ENCODE data around the gene PARD6B. TPM values are rescaled to one million over a fixed set of nuclear protein-coding genes. Genes with fewer than 3 reads are reported as not detected.

The PARD6B gene
- polyA plus RNA-seq, 5 donors = 5.2 to 8.3 (median 6.6) TPM

- DNase-seq = no peak
These were observed 8.8 kb upstream of the PARD6B start for GRCh38 chr20:50722424-50723155.

GRCh38 chr20:50723672-50724071 lies 7.7 kb upstream of the PARD6B start:
- DNase-seq = no peak

- DNase-seq = no peak
These were observed 7.2 kb upstream of the PARD6B start for GRCh38 chr20:50724112-50724725.

- DNase-seq = no peak
These were observed 6.3 kb upstream of the PARD6B start for GRCh38 chr20:50724851-50725723.

- DNase-seq = no peak
These were observed 5.7 kb upstream of the PARD6B start for GRCh38 chr20:50725724-50726005.

DNA sequence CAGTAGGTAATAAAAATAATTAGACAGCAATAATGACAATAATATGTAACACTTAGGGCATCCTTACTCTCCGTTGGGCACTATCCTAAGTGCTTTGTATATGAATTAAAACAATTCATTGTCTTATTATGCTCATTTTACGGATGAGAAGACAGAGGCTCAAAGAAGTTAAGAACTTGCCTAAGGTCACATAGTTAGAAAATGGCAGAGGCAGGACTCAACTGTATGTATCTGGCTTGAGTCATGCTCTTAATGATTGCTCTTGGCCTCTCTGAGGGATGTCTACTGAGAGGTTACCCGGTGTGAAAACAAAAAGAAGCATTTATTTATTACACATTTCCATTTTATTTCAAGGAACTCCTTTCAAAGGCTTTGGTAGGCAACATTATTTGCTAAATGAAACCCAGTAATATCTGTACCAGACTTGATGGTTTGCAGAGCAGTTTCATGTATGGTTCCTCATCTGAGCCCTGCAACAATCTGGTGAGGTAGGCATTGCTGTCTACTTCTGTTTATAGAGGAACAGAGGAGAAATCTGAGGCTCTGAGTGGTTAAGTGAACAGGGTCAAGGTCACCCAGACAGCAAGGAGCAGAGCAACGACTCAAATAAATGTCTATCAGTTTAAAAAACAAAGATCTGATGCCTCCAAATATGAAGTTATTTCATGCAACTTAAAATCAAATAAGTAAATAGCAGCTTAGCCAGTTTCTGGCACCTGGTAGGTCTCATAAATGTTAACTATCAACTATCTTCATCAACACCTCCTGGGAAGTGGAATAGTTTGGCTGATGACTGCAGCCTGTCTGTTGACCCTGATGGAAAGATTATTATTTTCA lies 4.2 kb upstream of the PARD6B start:
- no peak for DNase-seq

DNA sequence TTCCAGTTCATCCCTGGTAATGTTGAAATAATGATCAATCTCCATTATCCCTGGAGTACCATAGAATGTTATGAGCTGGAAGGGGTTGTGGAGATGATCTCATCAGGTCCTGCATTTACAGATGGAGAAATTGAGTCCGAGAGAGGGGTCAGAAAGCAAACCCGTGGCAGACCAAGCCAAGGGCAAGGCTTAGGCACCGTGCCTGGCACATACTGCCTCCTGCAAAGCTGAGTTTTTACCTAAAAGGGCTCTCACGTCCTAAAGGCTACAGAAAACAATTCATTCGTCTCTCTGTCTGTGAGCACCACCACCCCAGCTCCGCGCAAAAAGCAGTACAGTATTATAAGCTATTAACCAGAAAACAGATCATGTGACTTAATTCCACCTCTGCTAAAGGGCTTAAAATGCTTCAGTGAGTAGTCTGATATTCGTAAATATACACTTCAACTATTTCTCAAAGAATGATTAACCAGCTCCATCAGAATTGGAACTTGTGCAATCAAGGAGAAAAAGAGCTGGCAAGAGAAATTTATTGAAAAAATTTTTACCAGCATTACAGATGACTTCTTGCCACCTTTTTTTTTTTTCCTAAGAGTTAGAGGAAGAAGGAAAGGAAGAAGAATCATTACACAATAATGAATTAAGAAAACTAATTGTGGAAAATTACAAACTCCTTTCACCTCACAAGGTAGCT lies 3.4 kb upstream of the PARD6B start:
- DNase-seq = no peak

- DNase-seq = no peak
These were observed 2.8 kb upstream of the PARD6B start for GRCh38 chr20:50728486-50728980.

- DNase-seq = no peak
These were observed 2.2 kb upstream of the PARD6B start for GRCh38 chr20:50728981-50729874.

GRCh38 chr20:50729901-50730764 lies 1.2 kb upstream of the PARD6B start:
- no peak for DNase-seq

DNA sequence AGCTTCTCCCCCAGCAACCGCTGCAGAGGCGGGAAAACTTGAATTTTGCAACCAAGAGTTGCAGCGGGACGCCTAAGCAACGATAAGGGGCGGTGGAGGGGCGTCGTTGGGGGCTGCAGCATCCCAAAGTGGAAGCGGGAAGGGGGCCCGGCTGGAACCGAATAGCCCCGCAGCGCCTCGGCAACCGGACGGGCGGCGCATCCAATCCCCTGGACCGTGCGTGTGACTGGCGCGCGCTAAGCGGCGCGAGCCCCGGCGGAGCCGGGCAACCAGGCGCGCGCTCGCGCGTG lies 670 bp upstream of the PARD6B start:
- DNase-seq = no peak

DNA sequence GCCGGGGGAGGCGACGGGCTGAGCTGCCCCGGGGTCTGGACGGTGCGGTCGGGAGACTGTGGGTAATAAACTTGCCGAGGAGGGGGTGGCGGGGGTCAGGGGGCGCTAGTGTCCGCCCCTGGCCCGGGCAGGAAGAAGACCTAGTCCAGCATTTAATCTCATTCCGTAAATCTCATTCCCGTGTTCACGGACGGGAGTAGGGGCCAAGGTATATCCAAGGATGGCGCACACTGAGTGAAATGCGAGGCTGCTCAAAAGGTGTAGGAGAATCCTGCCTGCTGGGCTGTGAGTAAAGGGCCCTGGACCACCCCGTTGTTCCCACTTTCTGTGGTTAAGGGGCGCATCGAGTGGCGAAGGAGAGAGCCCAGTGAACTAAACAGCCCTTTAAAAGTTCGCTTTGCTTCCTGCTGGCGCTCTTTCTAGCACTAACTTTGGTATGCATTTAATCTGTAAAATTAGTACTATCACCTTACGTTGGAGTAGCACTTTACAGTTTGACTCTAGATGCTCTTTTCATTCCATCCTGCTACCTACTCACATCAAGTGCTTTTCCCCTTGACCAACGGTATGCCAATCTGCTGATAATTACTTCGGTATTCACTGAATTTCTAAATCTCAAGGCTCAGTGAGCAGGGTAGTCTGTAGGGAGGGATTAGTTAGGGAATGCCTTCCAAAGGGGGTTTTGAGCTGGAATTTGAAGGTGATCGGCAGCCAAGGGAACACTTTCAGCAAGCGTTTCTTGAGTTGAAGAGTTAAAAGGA lies 730 bp downstream of the PARD6B start:
- DNase-seq = no peak

DNA sequence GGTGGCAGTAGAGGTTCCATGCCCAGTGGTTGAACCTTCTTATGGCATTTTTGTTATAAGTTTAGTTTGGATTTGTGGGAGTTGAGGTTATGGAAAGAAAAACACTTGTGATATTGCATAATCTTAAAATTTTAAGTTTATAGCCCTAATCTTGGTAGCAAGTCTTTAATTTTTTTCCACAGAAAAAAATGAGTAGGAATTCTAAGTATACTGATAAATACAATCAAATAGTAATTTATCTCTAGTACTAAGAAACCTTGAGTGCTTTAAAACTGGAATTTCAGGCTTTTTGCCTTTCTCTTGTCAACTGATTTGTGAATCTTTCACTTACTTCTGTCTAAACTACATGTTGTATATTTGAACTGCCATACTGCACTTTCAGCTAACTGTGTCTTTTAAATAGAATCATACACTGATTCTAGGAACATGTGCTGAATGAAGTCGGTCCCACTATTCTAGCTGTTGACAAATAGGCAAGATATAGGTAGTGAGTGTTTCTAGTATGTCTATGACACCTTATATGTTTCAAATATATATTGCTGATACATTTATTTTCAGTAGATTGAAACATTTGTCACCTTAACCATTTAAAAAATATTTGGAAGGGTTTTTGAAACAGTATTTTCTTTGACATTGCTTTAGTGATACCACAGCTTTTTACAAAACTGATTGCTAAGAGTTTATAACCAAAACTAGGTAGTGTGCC lies 2.4 kb downstream of the PARD6B start:
- DNase-seq = no peak

- no peak for DNase-seq
These were observed 3.6 kb downstream of the PARD6B start for GRCh38 chr20:50734730-50735679.

- DNase-seq = no peak
These were observed 4.4 kb downstream of the PARD6B start for GRCh38 chr20:50735813-50736212.

DNA sequence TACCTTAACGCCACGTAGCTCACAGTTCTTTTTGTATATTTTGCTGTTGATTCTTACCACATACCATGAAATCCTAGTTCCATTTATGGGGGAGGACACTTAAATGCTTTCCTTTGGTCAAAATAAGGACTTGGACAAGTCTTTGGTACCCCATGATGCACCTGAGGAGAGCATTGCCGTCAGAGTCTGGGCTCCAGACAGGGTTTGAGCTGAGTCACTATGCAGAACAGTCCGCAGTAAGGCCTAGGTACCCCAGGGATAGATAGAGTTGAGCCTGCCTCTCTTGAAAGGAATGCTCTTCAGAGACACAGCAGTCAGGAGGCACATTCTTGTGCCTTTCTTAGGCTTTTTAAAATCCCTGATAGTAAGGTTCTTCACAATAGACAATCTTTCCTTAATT lies 6.0 kb downstream of the PARD6B start:
- DNase-seq = no peak

DNA sequence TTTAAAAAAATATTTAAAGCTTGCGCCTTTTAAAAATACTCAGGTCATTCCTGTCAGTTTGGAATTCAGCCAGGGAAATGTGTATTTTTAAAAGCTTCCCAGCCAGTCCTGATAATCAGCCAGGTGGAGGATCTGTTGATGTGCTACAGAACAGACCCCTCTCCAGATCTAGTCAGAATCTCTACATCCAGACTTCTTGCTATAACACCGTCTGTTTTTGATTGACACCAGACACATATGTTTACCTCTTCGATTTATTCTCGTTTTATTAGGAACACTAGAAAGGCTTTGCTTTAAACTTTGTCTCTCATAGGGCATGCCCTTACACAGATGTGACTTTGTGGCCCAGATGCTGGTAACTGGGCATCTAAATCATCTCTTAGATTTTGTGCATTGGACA lies 11.7 kb downstream of the PARD6B start:
- DNase-seq = no peak
